Measurements from ENCODE around the gene FALEC.

DNA sequence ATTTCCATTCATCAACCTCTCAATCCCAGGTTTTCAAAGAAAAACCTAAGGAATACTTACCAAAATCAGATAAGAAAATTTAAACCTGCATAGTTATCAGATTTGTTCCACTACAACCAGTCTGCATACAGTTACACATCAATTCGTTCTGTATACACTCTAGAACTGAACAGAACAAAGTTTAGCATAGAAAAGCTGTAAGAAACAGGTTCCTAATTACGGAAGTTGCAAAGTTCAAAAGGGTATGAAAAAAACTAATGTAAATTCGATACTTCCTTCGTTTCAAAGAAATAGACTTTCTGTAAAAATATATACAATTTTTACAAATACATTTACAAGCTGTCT lies 60.8 kb downstream of the FALEC start:
- TF ChIP-seq, protein P1, sequence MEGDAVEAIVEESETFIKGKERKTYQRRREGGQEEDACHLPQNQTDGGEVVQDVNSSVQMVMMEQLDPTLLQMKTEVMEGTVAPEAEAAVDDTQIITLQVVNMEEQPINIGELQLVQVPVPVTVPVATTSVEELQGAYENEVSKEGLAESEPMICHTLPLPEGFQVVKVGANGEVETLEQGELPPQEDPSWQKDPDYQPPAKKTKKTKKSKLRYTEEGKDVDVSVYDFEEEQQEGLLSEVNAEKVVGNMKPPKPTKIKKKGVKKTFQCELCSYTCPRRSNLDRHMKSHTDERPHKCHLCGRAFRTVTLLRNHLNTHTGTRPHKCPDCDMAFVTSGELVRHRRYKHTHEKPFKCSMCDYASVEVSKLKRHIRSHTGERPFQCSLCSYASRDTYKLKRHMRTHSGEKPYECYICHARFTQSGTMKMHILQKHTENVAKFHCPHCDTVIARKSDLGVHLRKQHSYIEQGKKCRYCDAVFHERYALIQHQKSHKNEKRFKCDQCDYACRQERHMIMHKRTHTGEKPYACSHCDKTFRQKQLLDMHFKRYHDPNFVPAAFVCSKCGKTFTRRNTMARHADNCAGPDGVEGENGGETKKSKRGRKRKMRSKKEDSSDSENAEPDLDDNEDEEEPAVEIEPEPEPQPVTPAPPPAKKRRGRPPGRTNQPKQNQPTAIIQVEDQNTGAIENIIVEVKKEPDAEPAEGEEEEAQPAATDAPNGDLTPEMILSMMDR (IDR thresholded peaks at IDR 0.05 in 8 of 11, conservative IDR thresholded peaks at IDR 0.05 in 3 of 11): no peak
- no peak for TF ChIP-seq POLR2A (IDR thresholded peaks at IDR 0.05)
